Activated CD4-positive, alpha-beta T cell treated with anti-CD3 and anti-CD28 coated beads, Interleukin-2, amount 50 U/mL, for 4 hours (primary cell): ENCODE data around the gene AFG1L.

Experiments
- DNase-seq, 2 experiments: peaks; one replicate each; pipeline ENCODE4 v3.0.0-alpha.2; 2020

The AFG1L gene

DNA sequence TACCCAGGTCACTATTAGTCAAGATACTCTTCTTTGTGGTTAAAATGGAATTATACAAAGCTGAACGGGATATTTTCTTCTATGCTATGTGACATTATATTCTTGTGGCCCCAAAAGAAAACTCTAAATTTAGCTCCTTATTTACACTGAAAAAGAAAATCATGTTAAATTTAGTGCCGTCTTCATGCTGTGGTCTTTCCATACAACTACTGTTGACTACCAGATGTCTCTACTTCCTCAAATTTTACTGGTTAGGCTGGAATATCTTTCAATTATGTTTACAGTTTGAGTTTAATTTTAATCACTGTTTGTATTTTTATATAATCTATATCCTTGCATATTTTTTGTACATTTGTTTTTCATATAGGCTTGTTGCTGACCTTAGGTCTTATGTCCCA lies 170.2 kb downstream of the AFG1L start:
- no peak for DNase-seq

DNA sequence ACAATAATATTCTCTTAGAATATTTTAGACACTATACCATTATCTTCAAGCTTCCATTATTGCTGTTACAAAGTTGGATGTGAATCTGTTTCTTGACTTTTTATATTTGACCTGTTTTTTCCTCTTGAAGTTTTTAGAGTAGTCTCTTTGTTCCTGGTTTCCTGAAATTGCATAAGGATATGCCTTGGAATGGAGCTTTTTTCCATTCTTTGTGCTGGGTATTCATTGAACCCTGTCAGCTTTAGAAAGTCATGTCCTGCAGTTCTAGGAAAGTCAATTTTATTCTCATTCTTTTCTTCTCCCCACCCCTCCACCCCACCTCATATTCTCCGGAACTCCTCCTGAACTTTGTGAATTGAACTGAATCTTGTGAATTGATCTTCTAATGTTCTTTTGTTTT lies 173.5 kb downstream of the AFG1L start:
- DNase-seq: no peak

DNA sequence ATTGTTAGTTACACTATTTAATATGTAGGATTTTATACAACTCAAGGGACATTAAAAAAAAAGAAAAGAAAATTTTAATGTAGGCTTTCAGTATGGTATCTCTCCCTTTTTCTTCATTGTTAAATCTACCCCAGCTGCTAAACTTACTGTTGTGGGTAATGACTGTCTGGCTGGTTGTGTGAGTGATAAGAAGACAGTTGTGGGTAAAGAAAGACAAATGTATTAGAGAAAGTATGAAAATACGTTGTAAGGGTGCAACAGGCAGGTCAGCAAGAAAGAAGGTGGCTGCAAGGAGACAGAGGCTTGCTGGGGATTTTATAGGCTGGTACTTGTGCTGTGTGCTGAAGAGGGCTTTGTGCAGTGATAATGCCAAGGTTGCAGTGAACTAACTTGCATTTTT lies 174.5 kb downstream of the AFG1L start:
- DNase-seq: no peak

DNA sequence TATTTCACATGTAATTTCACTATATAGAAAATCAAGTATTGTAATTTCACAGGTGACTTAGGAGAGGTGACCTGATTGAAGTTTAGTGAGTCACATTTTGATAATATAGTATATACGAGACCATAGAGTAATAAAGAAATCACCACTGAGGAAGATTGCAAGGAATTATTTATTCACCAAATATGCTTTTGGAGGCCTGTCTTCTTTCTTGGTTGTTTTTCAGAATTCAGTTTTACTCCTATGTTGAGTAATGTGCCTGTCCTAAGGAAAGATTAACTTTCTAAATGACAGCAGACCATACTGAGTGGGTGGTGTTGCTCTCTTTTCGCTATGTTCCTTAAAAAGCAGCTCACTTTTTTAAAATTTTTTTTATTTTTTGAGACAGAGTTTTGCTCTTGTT lies 178.3 kb downstream of the AFG1L start:
- no peak for DNase-seq

DNA sequence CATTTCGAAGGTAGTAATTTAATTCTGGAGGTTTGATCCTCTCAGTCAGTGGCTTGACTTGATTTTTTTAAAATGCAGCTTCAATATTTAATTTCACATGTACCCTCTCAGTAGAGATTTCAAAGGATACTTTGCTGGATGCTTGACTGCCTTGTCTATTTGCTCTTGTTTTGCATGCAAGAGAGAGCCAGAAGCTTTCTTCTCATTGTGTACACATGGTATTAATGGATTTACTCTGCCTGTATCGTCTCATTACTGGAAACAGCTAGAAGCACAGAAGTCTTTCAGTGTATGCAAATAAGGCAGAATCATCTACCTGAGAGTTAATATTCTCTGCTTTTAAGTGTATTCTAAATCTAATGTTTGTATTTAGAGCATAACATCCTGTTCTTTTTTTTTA lies 181.5 kb downstream of the AFG1L start:
- no peak for DNase-seq

DNA sequence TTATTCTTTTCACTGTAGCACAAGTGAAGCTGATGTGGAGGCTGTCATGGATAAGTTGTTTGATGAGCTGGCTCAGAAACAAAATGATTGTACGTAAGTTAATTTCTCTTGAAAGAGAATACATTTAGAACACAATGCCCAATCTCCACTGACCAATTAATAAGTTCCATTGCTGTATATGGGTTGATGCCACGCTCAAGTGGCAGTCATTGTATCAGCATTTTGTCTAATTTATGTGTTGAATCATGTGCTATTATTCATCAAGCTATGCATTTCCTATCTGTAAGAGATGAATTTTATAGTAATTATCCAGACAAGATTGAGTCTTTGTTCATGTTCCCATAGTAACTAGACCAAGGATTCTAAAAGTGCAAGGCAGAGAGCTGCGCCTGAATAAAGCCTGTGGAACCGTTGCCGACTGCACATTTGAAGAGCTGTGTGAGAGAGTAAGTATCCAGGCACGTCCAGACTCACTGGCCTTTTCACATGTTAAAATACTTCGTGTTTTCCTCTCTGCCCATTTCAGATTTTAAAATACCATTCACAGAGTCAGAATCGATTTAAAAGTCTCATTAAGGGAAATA lies 182.1 kb downstream of the AFG1L start:
- DNase-seq: no peak

DNA sequence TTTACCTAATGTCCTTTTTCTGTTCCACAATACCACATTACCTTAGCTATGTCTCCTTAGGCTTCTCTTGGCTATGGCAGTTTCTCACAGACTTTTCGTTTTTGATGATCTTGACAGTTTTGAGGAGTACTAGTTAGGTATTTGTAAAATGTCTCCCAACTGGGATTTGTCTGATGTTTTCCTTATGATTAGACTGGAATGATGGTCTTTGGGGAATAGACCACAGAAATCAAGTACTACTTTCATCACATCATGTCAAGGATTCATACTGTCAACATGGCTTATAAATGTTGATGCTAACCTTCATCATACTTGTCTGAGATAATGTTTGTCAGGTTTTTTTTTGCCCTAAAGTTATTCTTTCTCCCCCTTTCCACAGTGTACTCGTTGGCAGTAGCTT lies 187.7 kb downstream of the AFG1L start:
- DNase-seq: no peak

DNA sequence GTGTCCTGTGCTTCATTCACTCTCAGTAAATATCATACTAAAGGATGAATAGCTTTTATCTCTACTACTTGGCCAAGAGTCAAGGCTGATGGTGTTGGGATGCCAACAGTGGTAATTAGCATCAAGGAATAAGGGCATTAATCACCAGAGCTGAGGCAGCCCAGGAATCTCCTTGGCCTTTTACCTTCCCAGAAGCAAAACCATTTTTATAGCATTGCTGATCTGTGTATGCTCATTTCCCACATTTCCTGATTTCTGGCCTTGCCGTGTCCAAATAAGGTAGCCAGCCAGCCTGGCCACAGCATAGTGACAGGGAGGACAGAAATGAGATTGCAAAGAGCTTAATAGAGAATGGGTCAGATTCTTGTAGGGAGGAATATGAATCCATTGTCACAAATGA lies 189.2 kb downstream of the AFG1L start:
- no peak for DNase-seq

DNA sequence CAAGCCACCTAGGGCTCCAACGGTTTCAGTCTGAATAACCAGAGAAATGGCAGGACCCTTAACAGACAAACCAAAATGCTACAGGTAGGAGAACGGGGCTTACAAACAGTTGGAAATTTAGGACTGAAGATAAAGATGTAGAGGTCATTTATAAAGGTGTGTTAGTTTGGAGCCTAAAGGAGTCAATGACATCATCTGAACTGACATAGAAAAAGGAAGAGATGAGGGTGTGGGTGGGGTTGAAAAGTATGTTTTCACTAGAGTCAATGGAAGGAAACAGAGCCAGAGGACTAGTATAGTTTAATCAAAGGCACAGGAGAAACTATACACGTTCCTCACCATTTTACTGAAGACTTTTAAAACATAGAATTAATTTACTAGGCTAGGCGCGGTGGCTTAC lies 194.8 kb downstream of the AFG1L start:
- no peak for DNase-seq

DNA sequence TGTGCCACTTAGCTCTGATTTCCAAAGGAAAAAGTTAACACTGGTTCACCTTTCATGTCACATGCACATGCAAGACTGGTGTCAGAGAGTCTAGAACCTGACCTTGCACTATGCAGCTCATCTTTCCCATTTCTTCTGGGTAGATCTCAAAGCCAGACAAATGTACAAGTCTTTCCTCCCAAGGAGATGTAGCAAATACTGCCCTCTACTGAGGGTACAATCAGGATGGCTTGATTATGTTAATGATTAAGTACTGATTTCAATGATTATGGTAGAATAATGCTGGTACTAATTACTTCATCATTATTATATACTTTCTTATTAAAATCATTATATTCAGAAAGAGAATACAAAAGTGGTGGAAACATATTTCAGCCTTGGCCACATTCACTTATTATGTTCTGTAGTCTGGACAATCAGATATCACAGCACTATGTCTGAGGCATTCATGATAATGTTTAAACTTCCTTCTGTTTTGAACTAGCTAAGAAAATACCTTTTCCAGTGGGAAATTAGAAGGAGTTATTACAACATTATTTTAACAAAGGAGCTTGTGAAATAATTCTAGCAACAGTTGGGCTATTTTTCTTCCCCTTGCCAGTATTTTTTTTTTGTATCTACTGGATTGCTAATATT lies 197.4 kb downstream of the AFG1L start:
- DNase-seq: no peak

DNA sequence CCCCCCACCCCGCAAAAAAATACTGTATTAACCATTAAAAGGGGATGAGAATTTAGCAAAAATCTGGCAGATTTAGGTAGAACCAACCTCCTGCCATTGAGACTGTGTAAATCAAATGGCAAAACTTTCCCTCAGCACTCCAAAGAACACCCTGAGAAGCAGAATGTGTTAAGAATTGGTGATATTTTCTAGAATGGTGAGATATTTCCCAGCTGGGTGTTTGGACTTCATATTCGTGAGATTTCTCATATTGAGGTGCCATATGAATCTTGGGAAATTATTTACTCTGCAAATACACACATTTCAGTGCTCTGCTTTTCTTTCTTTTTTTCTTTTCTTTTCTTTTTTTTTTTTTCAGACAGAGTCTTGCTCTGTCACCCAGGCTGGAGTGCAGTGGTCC lies 199.6 kb downstream of the AFG1L start:
- DNase-seq: no peak

DNA sequence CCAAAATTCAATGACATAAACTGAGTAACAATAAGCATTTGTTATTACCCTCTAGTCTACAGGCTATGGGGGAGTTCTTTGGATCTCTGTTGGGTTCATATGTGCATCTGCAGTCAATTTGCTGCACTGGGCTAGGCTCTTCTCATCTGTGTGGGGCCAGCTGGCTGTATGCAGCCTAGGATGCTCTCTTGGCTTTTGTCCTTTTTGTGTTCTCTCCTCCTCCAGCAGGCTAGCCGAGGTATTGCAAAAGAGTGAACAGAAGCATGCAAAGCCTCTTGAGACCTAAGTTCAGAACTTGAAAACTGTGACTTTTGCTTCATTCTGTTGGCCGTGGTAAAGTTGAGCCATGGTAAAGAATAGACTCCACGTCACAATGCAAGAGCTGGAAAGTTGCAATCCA lies 203.0 kb downstream of the AFG1L start:
- DNase-seq: no peak

DNA sequence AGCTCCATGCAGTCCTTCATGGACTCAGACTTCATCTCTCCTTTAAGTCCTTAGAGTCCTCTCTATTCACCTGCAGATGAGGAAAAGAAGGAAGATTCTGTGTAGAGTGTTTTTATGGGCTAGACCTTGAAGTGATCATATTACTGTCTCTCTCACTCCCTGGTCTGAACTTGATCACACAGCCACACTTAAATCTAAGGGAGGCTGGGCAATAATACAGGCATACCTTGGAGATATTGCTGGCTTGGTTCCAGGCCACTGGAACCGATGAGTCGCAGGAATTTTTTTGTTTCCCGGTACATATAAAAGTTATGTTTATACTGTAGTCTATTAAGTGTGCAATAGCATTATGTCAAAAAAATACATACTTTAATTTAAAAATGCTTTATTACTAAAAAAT lies 206.7 kb downstream of the AFG1L start:
- no peak for DNase-seq

DNA sequence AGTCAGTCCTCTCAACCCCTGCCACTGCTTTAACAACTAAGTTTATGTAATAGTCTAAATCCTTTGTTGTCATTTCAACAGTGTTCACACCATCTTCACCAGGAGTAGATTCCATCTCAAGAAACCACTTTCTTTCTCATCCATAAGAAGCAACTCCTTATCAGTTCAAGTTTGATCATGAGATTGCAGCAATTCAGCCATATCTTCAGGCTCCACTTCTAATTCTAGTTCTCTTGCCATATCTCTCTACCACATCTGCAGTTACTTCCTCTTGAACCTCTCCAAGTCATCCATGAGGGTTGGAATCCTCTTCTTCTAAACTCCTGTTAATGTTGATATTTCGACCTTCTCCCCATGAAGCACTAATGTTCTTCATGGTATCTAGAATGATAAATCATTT lies 208.0 kb downstream of the AFG1L start:
- no peak for DNase-seq

DNA sequence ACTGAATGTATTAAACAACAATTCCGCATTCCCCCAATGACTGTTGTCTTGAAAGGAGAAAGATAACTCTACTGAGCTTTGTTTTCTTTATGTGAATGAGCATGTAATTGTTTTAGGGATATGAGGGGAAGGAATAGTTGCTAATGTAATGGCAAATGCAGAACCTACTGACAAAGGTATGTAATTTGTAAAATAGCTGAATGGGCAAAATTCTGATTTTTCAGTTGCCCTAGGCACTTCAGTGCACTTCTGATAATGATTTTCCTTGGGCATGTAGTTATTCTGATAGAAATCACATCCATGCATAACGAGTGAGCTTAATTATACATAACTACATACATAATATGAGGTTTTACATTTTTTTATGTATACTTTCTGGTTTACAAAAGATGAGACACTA lies 212.5 kb downstream of the AFG1L start:
- no peak for DNase-seq

DNA sequence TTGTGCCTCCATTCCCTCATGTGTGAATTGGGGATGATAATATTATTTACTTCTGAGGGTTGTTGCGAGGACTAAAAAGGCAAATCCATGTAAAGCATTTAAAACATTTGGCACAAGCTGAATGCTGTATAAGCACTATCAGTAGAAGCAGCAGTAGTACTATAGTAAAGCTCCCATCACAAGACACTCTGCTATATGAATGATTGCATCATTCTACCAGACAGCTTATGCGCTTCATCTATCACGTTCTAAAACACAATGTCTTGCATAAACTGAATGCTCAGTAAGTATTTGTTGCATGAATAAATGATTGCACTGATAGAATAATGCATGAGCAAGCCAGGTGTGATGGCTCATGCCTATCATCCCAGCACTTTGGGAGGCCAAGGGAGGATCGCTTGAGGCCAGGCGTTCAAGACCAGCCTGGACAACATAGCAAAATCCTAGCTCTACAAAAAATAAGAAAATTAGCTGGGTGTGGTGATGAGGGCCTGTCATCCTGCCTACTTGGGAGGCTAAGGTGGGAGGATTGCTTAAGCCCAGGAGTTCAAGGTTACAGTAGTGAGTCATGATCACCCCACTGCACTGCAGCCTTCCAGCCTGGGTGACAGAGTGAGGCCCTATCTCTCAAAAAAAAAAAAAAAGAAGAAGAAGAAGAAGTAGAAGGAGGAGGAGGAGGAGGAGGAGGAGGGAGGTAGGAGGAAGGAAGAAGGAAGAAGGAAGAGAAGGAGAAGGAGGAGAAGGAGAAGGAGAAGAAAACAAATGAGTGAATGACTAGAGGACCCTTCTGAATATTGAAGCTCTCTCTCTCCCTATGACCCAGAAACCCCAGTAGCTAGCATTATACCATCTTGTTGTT lies 215.8 kb downstream of the AFG1L start:
- no peak for DNase-seq

DNA sequence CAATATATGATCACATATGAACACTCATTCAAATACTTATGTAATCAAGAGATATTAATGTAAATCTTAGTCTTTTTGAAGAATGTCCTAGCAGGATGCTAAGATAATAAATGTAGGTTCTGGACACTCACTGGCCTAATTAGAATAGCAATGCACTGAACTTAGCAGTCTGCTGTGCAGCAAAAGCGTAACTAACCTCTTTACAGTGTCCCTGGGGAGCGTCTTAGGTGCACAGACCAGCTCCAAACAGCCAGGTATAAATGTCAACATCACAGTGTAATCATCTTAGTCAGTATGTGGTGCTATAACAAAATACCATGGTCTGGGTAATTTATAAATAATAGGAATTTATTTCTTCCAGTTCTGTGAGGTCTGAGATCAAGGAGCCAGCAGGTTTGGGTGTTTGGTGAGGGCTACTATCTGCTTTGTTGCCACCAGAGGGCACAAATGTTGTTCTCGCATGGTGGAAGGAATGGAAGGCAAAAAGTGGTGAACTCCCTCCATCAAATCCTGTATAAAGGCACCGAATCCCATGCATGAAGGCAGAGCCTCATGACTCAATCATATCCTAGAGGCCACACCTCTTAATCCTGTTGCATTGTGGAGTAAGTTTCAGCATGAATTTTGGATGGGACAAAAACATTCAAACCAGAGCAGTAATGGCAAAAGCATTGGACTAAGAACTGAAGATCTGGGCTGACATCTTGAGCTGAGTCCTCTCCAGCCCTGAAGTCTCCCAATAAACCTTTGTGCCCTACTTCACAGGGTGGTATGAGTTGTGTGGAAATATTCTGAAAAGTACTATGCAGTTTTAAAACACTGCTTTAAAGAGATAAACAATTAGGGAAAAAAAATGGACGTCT lies 224.1 kb downstream of the AFG1L start:
- DNase-seq: no peak

DNA sequence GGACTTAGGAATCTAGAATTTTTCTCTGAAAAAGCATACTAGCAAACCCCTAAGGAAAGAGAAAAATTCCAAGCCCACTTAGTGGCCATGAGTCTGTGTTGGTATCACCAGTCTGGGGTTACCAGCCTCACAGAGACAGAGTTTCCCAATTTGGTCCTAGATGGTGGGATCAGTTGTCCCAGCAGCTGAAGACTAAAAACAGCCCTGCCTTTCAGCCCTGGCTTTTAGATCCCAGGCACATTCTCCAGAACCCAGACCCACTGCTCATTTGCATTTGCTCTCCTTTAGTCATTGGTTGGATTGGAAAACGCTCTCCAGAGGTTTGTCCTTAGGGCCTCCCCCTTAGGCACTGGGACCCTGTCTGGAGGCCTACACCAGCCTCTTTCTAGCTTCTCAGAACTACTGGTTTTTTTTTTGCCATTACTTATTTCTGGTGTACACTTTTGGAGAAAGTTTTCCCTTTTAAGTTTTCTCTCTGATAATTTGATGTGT lies 226.8 kb downstream of the AFG1L start:
- no peak for DNase-seq

DNA sequence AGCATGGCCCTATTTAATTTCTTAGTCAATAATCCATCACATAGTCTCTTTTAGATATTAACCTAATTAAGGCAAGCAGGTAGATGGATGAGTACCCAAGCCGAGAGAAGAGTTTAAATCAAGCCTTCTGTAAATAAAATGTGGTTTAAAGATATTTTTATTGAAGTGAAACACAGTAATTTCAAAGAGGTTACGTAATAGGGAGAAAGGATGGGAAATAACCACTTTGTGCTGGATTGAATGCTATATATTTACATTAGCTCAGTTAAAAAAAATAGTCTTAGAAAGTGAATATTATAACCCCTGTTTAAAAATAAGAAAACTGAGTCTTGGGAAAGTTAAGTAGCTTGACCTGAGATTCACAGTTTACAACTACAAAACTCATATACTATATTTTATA lies 228.8 kb downstream of the AFG1L start:
- no peak for DNase-seq

DNA sequence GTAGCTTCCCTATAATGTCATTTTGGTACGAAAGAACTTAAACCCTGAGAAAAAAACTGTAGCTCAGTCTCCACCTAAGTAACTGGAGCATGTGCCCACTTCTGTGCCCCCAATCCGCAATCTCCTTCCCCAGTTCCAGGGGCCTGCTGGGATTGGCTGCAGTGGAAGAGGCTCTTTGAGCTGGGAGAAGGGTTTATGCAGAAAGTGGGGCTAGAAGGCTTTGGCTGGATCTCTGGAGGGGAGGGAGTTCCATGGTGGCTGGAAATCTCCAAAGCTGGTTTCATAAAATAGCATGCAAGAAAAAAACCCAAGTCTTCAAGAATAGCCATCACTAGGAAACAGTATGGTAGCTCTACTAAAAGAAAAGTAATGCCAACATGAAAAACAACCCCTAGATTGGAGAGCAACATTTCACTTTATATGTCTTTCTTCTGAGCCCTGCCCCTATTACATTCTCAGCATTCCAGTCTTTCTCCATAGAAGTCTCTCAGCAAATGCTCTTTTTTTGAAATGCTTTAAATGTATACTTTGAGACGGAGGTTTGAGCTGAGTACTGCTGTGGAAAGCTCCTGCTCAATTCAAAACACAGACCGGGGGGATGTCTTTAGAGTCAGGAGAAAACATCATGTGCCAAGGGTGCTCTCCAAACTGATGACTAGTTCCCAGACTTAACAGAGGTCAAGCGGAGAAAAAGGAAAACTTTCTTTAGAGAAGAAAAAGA lies 229.8 kb downstream of the AFG1L start:
- DNase-seq: no peak

DNA sequence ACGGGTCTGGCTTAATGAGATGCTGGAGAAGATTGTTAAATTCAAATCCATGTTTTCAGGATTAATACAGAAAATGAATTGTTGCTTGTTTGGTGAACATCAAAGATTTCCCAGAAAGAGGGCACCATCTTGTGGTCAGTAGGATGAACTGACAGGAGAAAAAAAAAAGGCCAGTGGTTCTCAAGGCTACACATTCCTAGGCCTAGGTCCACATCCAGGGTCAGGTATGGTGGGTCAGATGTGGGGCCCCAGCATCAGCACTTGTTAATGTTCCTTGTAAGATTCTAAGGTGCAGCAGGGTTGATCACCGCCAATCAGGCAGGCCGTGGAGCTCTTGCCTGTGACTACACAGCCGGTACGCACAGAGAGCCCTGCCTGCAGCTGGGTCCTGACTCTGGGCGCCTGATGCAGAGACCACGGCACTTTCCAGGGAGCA lies 231.9 kb downstream of the AFG1L start:
- no peak for DNase-seq

DNA sequence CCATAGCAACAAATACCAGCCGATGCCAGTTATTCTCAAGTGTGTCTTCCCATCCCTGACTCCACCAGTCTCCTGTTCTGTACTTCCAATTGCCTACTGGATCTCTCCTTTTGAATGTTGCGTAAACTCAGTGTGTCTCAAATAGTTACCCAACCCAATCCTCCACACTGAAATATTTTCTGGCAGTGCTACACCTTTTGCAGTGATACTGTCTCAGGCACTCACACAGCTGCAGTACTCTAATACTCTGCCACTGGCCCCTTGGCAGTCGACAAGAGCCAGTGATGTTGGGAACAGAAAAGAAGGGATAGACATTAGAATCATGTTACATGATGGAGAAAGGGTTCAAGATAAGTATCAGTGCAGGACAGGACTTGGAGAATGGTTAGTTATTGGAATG lies 234.0 kb downstream of the AFG1L start:
- DNase-seq: no peak

DNA sequence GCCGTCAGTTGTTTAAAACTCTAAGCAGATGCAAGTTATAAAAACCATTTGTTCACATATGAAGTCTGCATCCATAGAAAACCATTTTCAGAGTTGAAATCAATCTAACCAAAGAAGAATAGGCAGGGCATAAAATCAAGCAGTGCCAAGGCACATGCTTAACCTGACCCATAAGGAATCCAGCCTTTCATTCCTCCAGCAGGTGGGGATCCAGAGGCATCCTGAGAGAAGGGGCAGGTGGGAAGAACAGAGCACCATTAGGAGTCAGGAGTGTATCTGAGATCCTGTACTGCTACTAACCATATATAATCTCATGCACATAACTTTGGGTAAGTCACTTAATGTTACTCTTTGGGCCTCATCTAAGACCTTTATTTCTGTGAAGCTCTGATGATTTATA lies 236.5 kb downstream of the AFG1L start:
- no peak for DNase-seq
